ENCODE data around the gene UNC93A. TPM values are rescaled to one million over a fixed set of nuclear protein-coding genes. Genes with fewer than 3 reads are reported as not detected.

The UNC93A gene
- total and polyA plus RNA-seq, 2 donors (not counting 3 experiments of a cell fraction or from before 2014, with no cell fraction given), result not detected

GRCh38 chr6:167268683-167269280 is 22.3 kb upstream of the UNC93A start:
- no peak overlapping the region for H3K9ac ChIP-seq (replicated peaks; ENCODE audit: extremely low read depth, insufficient read depth, low read length)
- H2AFZ ChIP-seq (ENCODE audit: low read depth, low read length), result no peak overlapping the region
- ChIA-PET CTCF (no interaction called here), POLR2A (no interaction called here)
- H3K79me2 ChIP-seq (ENCODE audit: control insufficient read depth, insufficient read depth, low read length), result no peaks in the 10 kb centered on the region
- H3K27ac ChIP-seq (ENCODE audit: insufficient read depth, low read depth, low read length), result no peak overlapping the region
- TF ChIP-seq CTCF (IDR thresholded peaks at IDR 0.05; ENCODE audit: extremely low read depth in 1 of 2, insufficient read depth in 1 of 2, low read depth in 1 of 2, low read length in 2 of 2) (no peak), POLR2A (IDR thresholded peaks at IDR 0.05; ENCODE audit: low read depth, low read length) (no peak), POLR2AphosphoS5 (IDR thresholded peaks at IDR 0.05; ENCODE audit: insufficient read depth, low read depth, low read length) (no peak), GATA2 (IDR thresholded peaks at IDR 0.05; ENCODE audit: insufficient read depth, insufficient read length, low read depth, low read length) (no peak), MAX (IDR thresholded peaks at IDR 0.05; ENCODE audit: insufficient read depth, insufficient read length) (no peak)
- FAIRE-seq (no peak), DNase-seq (ENCODE audit: low read depth, low spot score) (no peak)
- dilution Hi-C loops (cut with MboI; ENCODE audit: extremely low pct_ligation_motif_present, low sequenced_read_pairs) (no loop called here), intact Hi-C loops (cut with micrococcal nuclease) (no loop called here)
- no peak overlapping the region for H3K4me2 ChIP-seq (ENCODE audit: insufficient read depth, low read length)
- H3K4me3 ChIP-seq (replicated peaks in 1 of 3; ENCODE audit: insufficient read depth in 1 of 3, low read depth in 1 of 3, low read length in 3 of 3), result no peak overlapping the region
- no peaks in the 10 kb centered on the region for H3K36me3 ChIP-seq (ENCODE audit: control insufficient read depth in 2 of 2, extremely low read depth in 1 of 2, insufficient read depth in 2 of 2, low read length in 2 of 2)
- no peaks in the 10 kb centered on the region for H4K20me1 ChIP-seq (replicated peaks; ENCODE audit: control insufficient read depth, extremely low read depth, insufficient read depth, low read length)
- H3K9me1 ChIP-seq (replicated peaks; ENCODE audit: control insufficient read depth, extremely low read depth, insufficient read depth, low read length), result no peaks in the 10 kb centered on the region
- H3K4me1 ChIP-seq (ENCODE audit: control insufficient read depth, extremely low read depth, insufficient read depth, low read length), result no peaks in the 10 kb centered on the region
- no TSS peak for BruUV-seq (replicated peaks)
- H3K9me3 ChIP-seq (replicated peaks; ENCODE audit: control insufficient read depth, insufficient read depth, low read length), result no peaks in the 10 kb centered on the region
- no peaks in the 10 kb centered on the region for H3K27me3 ChIP-seq (ENCODE audit: control insufficient read depth in 2 of 2, insufficient read depth in 2 of 2, low read length in 2 of 2)
